NCI-H510A treated with DMSO at 0.1 percent for 48 hours (cell line): ENCODE results near the gene CNGA3.
"Not testable (repeated sequence)": the region's sequence is repeated elsewhere in the genome, so short reads cannot be mapped to it uniquely, and the experiment has no call there.

Source experiments
- DNase-seq: peaks from one replicate; lab custom pipeline; 2025; lab: John Stamatoyannopoulos, UW

Gene CNGA3

DNA sequence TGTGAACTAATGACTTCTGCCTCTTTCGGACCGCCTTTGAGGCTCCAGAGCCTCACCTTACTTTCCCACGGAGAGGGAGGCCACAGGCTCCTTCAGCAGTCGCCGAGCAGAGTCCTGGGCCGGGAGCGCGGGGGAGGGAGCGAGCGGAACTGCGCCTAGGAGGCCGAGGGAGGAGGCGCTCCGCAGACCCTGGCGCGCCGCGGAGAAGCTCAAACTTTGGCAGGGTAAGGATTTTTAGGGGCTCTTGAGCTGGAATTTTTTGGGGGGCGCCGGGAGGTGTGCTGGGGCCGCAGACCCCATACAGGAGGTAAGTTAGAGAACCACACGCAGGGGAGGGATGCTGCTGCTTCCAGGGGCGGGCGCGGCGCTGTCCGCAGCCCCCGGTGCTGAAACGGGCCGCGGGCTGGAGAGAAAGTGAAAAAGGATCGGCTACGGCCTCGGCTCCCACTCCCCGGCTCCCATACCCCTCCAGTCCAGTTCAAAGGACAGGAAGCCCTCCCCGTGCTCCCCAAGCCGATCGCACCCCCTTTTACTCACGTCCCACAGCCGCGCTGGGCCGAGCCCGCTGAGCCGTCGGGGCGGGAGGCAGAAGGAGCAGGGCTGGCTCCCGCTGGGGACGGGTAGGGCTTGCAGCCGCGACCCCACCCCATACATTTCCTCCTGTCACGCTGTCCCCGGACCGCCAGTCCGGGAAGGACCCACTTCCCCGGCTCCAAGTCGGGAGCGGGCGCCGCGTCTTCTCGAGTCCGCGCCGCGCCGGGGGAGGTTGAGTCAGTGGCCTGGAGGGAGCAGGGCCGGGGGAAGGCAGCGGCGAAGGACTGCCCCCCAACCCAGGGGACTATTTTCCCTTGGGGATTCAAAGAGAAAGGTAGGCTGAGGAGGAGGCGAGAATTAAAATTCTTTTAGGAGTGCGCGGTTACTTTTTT, at the start of gene CNGA3:
Gene CNGA3, plus strand, starts transcription at position 146 of the 926 bp plus-strand sequence. CDS start 23,520 bp downstream, outside the sequence.
- DNase-seq, result no peak

GRCh38 chr2:98297817-98298682, 48.2 kb upstream of the CNGA3 start:
- DNase-seq, result no peak

- no peak for DNase-seq
These were observed 47.5 kb upstream of the CNGA3 start for GRCh38 chr2:98298683-98299164.

DNA sequence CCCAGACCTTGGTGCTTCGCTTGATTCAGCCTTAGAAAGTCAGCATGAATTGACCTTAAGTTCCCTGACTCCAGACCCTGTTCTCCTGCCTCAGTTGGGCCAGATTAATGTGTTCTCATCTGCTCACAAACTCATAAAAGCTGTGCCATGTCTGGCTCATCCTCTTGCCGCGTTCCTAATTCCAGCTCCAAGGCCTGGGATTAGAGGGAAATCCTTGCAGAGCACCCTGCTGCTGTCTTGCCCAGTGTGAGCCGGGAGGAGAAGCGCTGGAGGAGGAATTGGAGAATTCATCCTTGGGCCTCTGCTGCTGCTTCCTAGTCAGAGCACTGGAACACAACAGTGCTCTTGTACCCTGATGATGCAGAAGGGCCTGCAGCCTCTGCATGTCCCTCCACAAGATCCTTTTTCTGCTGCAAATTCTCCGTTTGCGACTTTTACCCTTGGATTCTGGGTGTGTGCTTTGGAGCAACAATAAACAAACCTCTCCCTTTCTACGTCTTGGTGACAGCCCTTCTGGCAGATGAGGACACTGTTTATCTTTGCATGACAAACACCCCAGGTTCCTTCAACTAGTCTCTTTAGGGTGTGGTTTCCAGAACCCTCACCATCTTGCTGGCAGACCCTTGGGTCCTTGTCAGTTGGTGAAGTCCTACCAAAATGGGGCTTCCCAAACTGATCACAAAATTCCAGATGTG, 46.9 kb upstream of the CNGA3 start:
- DNase-seq, result no peak

DNA sequence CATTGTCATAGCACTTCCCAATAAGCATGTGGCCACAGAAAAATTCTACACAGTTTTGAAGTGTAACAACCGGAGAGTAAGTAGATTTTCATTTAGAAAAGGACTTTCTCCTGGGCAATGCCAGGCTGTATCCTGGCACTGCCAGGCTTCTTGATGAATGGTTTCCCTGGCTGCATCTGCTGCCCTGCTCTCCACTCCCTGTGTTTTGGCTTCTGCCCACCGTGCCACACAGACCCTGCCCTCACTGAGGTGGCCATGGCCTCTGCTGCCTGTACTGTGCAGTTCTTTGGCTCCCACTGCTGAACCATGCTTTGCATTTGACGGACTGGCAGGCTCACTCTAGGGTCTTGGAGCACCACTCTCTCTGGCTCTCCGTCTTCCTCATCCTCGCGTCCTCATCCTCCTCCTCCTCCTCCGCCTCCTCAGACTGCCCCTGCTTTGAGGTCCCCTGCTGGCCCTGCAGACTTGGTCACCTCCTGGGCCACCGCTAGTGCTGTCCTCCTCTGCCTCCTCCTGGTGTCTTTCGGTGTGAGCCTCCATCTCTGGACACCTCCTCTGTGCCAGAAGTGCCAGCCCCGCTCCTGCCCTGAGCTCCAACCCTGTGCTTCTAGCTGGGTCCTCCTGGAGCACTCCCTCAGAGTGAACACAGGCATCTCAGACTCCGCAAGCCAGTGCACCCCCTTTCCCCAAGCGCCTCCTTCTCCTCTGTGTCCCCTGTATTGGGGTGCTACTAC, 45.9 kb upstream of the CNGA3 start:
- DNase-seq, result no peak

GRCh38 chr2:98301469-98301868, 44.8 kb upstream of the CNGA3 start:
- DNase-seq, result no peak

GRCh38 chr2:98307131-98307696, 39.0 kb upstream of the CNGA3 start:
- not testable (repeated sequence) for DNase-seq

DNA sequence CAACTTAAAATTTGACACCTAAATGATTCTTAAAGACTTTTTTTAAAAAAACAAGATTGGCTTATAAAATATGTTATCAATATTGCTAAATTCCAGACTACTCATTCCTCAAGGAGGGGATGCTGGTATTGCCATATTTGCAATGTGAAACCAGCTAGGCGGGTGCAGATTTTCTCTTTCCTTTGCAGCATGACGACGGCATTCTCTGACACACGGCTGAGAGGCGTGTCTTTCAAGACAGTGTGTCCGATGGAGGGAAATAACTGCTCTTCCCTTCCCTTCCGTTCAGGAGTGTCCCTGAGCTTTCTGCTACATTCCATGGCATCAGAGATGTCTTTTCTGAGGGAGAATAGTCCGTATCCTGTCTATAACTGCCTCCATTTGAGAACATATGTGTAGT, 38.2 kb upstream of the CNGA3 start:
- peak; percentile 17 for DNase-seq

- DNase-seq, result peak; percentile 61
These were observed 37.7 kb upstream of the CNGA3 start for GRCh38 chr2:98308532-98308931.

GRCh38 chr2:98309580-98309979, 36.7 kb upstream of the CNGA3 start:
- DNase-seq, result no peak

DNA sequence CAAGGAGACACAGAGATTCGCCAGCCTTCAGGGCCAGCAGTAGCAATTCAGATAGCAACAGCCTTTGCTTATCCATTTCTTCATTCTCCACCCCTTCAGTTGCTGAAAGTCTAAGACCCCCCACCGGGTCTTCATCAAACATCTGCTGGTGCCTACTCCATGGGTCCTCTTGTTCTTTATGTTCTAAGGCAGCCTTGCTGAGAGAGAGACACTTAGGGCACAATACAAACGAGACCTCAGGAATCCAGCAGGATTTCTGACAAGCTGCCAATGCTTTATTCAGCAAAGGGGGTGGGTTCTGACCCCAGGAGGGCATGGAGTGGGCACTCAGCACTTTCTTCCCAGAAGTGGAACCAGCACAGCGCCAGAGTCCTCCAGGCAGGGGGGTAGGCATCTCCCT, 36.2 kb upstream of the CNGA3 start:
- no peak for DNase-seq

DNA sequence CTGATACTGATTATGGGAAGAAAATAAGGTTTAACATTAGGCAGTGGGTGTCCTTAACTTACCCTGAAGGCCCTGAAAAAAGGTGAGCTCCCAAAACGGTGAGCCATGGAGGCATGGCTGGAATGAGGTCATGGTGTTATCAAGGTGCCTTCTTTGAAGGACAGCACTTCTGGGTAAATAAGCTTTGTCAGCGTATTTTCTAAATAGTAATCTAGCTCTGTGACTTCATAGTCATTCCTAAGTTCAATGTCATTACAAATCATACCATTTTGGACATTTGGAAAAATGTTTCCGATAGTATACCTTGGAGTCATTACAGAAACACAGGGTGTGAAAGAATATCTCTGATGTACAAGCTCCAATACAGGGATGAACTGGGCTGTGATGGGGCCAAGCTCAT, 35.2 kb upstream of the CNGA3 start:
- DNase-seq, result no peak

GRCh38 chr2:98311771-98312545, 34.3 kb upstream of the CNGA3 start:
- no peak for DNase-seq

DNA sequence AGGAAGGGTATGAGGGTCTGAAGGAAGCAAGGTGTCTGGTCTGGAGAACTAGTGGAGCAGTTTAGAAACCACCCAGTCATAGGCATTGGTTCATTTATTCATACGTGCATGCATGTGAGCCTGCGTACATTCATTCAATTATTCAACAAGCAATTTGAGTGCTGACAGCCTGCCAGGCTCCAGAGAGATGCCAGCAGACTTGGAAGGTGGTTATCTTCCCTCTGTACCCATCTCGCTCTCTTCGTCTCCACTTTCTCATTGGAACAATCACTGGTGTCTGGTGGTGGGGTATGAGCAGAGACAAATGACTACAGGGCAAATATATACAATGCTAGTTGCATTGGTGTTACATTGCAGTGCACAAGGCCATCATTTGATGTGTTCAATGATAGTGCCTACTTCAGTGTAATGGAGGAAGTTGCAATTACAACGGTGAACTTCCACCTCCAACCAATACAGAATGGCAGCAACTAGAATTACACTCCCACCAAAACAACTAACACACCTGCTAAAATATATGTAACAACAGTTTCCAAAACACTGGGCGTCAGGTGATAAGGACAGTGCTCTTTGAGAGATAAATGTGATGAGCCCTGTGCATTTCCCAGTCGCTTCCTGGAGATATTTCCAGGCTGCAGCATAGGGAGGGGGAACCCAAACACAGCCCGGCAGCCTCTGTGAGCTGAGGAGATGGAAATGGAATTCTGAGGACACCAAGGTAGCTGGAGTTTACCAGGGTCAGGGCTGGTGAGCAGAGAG, 32.6 kb upstream of the CNGA3 start:
- DNase-seq, result no peak

DNA sequence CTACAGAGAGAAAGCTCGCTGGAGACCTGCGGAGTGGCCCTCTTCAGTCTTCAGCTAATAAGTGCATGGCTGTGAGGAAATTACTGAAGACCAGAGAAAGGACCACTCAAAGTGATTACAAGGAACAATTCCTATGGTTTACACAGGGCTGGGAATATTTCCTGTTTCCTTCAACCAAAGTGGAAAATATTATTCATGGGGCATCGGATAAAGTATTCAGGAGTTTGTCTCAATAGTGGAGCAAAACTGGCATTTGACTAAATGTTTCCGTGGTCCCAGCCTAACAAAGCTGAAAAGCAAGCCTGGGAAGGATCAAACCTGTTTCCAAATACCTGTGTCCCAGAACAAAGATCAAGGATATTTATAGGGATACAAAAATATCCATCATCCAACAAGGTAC, 32.0 kb upstream of the CNGA3 start:
- no peak for DNase-seq

- DNase-seq, result no peak
These were observed 30.3 kb upstream of the CNGA3 start for GRCh38 chr2:98315957-98316356.

- no peak for DNase-seq
These were observed 29.0 kb upstream of the CNGA3 start for GRCh38 chr2:98317214-98317613.

DNA sequence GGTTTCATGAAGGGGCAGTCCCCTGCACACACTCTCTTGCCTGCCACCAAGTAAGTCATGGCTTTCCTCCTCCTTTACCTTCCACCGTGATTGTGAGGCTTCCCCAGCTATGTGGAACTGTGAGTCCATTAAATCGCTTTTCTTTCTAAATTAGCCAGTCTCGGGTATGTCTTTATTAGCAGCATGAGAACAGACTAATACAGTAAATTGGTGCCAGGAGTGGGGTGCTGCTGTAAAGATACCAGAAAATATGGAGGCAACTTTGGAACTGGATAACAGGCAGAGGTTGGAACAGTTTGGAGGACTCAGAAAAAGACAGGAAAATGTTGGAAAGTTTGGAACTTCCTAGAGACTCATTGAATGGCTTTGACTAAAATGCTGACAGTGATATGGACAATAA, 26.1 kb upstream of the CNGA3 start:
- not testable (repeated sequence) for DNase-seq

GRCh38 chr2:98324181-98324580, 22.1 kb upstream of the CNGA3 start:
- no peak for DNase-seq

DNA sequence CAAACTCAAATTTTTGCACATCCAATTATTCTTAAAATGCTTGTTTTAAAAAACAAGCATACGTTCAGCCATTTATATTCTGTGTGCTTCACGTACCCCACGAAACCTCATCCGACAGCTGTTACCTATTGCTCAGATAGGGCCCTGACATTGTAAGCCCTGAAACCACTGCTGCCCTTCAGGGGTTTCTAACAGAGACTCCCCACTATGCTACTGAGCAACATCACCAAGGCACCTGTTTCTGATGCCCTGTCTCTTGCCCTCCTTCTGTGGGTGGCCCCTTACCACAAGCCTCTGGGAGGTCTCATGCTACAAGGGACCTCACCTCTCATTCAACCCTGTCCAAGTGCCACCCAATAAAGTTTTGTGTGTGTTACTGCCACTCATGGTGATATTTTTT, 18.5 kb upstream of the CNGA3 start:
- DNase-seq, result no peak
